Large intestine (tissue), 3 donors: ENCODE measurements around the gene PTPRN2. TPM values are rescaled to one million over a fixed set of nuclear protein-coding genes. Genes with fewer than 3 reads are reported as not detected.
"Not testable (repeated sequence)": the region's sequence is repeated elsewhere in the genome, so short reads cannot be mapped to it uniquely, and the experiment has no call there.

Experiments
- DNase-seq, 2 donors: peaks; one replicate each; pipeline versions ENCODE4 v3.0.0 to v3.0.0-alpha.2; 2013
- H3K27ac ChIP-seq: one replicate; pipeline ENCODE4 v1.5.1; 2013; ENCODE audit warnings: low read length
- H3K27me3 ChIP-seq: 2 replicates; pipeline ENCODE4 v1.6.1; 2013; ENCODE audit warnings: low read length; ENCODE audit not compliant: control insufficient read depth, insufficient read depth
- H3K36me3 ChIP-seq: 2 replicates; pipeline ENCODE4 v1.6.1; 2013; ENCODE audit warnings: low read length; ENCODE audit not compliant: control insufficient read depth, insufficient read depth
- H3K4me1 ChIP-seq: one replicate; pipeline ENCODE4 v1.6.1; 2013; ENCODE audit warnings: low read length; ENCODE audit not compliant: control insufficient read depth, insufficient read depth
- H3K4me3 ChIP-seq: one replicate; pipeline ENCODE4 v1.5.1; 2013; ENCODE audit warnings: low read length
- H3K9me3 ChIP-seq: one replicate; pipeline ENCODE4 v1.6.1; 2013; ENCODE audit warnings: mild to moderate bottlenecking, low read depth, low read length, moderate library complexity; ENCODE audit not compliant: control insufficient read depth
- WGBS: methylation state at CpG from one replicate; pipeline ENCODE4 v1.1.5; 2013; ENCODE audit warnings: low lambda C conversion rate; ENCODE audit not compliant: insufficient coverage; 5-methylcytosine and 5-hydroxymethylcytosine counted together
- polyA plus RNA-seq: library from polyadenylated mRNA; unstranded; fragments of 120-200 nt; gene quantifications from one replicate; pipeline ENCODE4 v1.2.1, GENCODE V29; 2013

PTPRN2 gene
- polyA plus RNA-seq, 1 donor, result 13.4 TPM

DNA sequence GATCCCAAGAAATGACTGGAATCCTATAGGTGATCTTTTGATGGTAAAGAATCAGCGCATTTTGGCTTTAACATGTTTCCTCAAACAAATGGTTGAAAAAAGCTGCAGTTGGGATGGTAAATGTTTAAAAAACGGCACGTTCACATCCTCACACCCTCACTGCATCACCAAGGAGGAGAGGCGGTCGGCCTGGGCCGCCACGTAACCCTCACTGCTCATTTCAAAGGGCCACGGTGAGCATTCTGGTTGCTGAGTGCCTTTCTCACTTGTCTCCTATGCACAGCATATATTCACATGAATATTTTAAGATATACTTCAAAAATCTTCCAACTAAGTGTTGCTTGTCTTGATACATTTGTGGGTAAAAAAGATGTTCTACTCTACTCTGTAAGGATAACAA is 1017.7 kb downstream of the PTPRN2 start:
- Histone ChIP-seq H3K9me3 (no peaks in the 10 kb centered on the region), H3K27me3 (no peaks in the 10 kb centered on the region), H3K27ac (no peak overlapping the region), H3K4me3 (no peak overlapping the region), H3K4me1 (peaks cover 4% of the 10 kb centered on the region), H3K36me3 (no peaks in the 10 kb centered on the region)
- no peak for DNase-seq
- no CpG with 5 or more reads among the region's 8 CpGs for WGBS

DNA sequence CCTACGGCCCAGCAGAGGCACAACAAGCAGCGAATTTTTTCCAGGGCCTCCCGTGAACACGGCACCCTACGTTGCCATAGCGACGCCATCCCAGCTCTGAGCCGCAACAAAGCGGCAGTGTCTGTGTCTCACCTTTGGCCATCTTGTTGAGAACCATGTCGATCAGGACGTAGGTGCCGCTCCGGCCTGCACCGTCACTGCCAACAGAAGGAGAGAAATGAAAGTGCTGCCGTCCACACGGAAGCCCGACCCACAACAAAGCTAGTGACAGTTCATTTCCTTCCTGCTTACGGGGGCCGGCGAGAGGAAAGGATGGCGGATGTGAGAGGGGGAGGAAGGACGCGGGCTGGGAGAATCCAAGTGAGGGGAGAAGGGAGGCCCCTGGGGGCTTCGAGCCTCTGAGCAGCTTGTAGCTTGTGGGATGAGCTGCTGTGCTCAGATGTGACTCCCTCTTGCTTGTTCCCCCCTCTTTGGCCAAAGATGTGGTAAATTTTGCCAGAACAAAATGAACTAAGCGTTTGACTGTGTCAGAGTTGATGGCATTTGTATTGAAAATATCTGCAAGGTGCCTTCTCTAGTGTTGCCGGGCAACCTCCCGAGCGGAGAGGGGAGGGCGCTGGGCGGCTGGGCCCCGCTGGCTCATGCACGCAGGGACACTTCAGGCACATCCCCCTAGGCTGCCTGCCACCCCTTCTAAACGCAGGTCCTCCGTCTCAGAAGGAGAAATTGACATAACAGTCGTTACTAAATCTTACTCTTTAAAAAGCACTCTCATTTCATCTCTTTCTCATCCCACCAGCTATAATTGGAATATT is 1018.6 kb downstream of the PTPRN2 start:
- Histone ChIP-seq H3K9me3 (no peaks in the 10 kb centered on the region), H3K27ac (peak overlapping the region; percentile 49), H3K4me3 (peak overlapping the region; percentile 36), H3K36me3 (no peaks in the 10 kb centered on the region), H3K27me3 (no peaks in the 10 kb centered on the region), H3K4me1 (peaks cover 4% of the 10 kb centered on the region)
- peak; percentile 52 to 81 for DNase-seq
- WGBS, result no CpG with 5 or more reads among the region's 35 CpGs

- peak overlapping the region; percentile 36 for H3K4me3 ChIP-seq
- no CpG with 5 or more reads among the region's 25 CpGs for WGBS
- peaks cover 4% of the 10 kb centered on the region for H3K9me3 ChIP-seq
- peak in 1 of 2 donors; percentile 8 for DNase-seq
- no peaks in the 10 kb centered on the region for H3K27me3 ChIP-seq
- peaks cover 4% of the 10 kb centered on the region for H3K4me1 ChIP-seq
- no peaks in the 10 kb centered on the region for H3K36me3 ChIP-seq
- peak overlapping the region; percentile 49 for H3K27ac ChIP-seq
Observed at GRCh38 chr7:157568106-157568769, 1019.4 kb downstream of the PTPRN2 start.

GRCh38 chr7:157567666-157568065 is 1020.0 kb downstream of the PTPRN2 start:
- Histone ChIP-seq H3K4me3 (no peak overlapping the region), H3K9me3 (peaks cover 6% of the 10 kb centered on the region), H3K4me1 (peaks cover 4% of the 10 kb centered on the region), H3K27me3 (no peaks in the 10 kb centered on the region), H3K27ac (no peak overlapping the region), H3K36me3 (no peaks in the 10 kb centered on the region)
- no CpG with 5 or more reads among the region's 10 CpGs for WGBS
- DNase-seq, result no peak

- Histone ChIP-seq H3K27me3 (no peaks in the 10 kb centered on the region), H3K27ac (no peak overlapping the region), H3K36me3 (no peaks in the 10 kb centered on the region), H3K4me1 (peaks cover 4% of the 10 kb centered on the region), H3K9me3 (peaks cover 11% of the 10 kb centered on the region), H3K4me3 (no peak overlapping the region)
- no peak for DNase-seq
- 100% methylated on average over 1 of the region's 10 CpGs for WGBS
Observed at GRCh38 chr7:157566631-157567006, 1021.0 kb downstream of the PTPRN2 start.

- no peaks in the 10 kb centered on the region for H3K36me3 ChIP-seq
- H3K27me3 ChIP-seq, result no peaks in the 10 kb centered on the region
- no CpG with 5 or more reads among the region's 15 CpGs for WGBS
Observed at GRCh38 chr7:157565981-157566630, 1021.5 kb downstream of the PTPRN2 start.

DNA sequence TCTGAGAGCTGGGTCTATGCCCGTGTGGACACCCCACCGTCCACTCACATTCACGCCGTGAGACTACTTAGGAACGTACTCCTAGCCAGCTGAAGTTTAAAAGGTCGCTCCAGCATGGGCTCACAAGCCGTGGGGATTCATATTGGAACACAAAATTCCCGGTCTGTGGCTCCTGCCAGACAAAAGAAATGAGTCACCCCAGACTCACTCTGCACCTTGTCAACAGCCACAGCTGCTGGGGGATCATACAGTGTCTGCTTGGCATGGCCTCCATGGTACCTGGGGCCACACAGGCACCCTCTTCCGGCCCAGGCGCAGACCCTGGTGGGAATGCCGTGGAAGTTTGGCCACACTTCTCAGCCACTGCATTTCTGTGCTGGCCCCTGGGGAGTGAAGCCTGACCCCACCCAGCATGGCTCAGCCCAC is 1022.4 kb downstream of the PTPRN2 start:
- H3K4me1 ChIP-seq, result peaks cover 4% of the 10 kb centered on the region
- peaks cover 11% of the 10 kb centered on the region for H3K9me3 ChIP-seq
- H3K36me3 ChIP-seq, result no peaks in the 10 kb centered on the region
- no peak overlapping the region for H3K4me3 ChIP-seq
- no peaks in the 10 kb centered on the region for H3K27me3 ChIP-seq
- no peak for DNase-seq
- WGBS, result no CpG with 5 or more reads among the region's 11 CpGs
- no peak overlapping the region for H3K27ac ChIP-seq

More at GRCh38 chr7:157565981-157566630, 1021.5 kb downstream of the PTPRN2 start:
- H3K9me3 ChIP-seq, result peaks cover 11% of the 10 kb centered on the region
- no peak overlapping the region for H3K27ac ChIP-seq
- no peak for DNase-seq
- no peak overlapping the region for H3K4me3 ChIP-seq
- peaks cover 4% of the 10 kb centered on the region for H3K4me1 ChIP-seq

GRCh38 chr7:157564517-157565177 is 1023.0 kb downstream of the PTPRN2 start:
- Histone ChIP-seq H3K9me3 (peaks cover 11% of the 10 kb centered on the region), H3K4me1 (peaks cover 4% of the 10 kb centered on the region), H3K27ac (no peak overlapping the region), H3K4me3 (no peak overlapping the region), H3K36me3 (no peaks in the 10 kb centered on the region), H3K27me3 (no peaks in the 10 kb centered on the region)
- 92% methylated on average over 9 of the region's 18 CpGs for WGBS
- no peak for DNase-seq

GRCh38 chr7:157563467-157564135 is 1024.0 kb downstream of the PTPRN2 start:
- not testable (repeated sequence) for DNase-seq, H3K4me1 ChIP-seq, H3K27me3 ChIP-seq, H3K27ac ChIP-seq, H3K36me3 ChIP-seq, H3K4me3 ChIP-seq
- no CpG with 5 or more reads among the region's 20 CpGs for WGBS
- peaks cover 11% of the 10 kb centered on the region for H3K9me3 ChIP-seq
